GM04504 (cell line): ENCODE measurements around the gene RAP1GAP2.
A peak's percentile ranks its signal among the peaks of the same experiment; 100 is the strongest.
"Not testable (repeated sequence)": the region's sequence is repeated elsewhere in the genome, so short reads cannot be mapped to it uniquely, and the experiment has no call there.

ENCODE experiments used
- DNase-seq: peaks from one replicate; pipeline ENCODE4 v3.0.0-alpha.2; 2012; ENCODE audit warnings: low read depth

RAP1GAP2 gene

DNA sequence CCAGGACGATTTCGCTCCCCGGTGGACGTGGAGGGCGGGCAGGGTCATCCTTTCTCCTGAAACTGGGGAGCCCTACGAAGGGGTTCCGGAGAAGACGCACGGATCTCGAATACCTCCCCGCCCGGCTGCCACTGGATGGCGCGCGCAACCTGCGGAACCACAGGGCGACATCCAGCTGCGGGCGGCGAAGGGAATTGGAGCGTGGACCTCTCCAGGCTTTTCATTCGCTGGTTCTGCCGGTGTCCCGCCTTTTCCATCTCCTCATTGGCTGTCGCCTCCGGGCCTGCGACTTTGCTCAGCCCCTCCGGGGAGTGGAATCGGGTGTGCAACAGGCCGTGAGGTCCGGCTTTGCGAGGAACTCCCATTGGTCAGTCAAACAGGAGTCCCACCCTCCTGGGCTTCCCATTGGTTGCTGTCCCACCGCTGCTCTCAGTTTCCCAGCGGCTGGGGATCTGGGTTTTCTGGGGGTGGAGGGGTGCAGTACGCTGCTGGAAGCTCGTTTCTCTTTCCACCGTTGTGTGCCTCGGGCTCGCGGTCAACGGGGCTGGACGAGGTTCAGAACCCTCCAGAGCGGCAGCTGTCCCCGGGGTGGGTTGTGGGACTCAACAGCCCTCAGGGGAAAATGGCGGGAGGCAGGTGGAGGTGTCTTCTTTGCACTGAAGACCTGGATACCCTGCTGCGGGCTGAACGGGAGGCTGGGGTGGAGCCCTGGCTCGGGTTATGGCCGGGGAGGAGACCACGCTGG lies 252.7 kb downstream of the RAP1GAP2 start:
- DNase-seq: peak; percentile 95

DNA sequence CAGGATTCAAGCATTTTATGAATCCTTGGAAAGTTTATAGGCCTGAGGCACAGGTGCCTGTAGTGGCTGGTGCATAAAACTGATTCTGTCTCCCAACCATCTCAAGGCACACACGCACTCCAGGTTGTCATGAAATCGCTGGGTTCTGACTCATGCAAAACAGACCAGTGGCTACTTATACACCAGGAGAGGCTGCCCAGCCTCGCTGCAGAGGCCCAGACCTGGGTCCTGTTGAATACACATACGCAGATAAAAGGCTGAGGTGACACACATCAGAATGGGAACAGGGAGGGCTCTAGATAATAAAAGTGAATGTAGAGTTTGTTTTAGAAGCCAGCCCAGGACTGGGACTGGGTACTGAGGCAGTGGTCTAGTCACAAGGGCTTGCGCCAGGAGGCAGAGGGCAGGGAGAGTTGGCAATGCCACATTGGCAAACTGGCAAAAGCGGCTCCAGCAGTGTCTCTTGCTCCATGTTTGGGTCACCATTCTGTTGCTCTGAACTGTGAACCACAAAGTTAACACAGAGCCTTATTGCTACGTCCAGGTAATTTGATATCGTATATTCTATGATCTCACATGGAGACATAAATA lies 253.6 kb downstream of the RAP1GAP2 start:
- DNase-seq: no peak

DNA sequence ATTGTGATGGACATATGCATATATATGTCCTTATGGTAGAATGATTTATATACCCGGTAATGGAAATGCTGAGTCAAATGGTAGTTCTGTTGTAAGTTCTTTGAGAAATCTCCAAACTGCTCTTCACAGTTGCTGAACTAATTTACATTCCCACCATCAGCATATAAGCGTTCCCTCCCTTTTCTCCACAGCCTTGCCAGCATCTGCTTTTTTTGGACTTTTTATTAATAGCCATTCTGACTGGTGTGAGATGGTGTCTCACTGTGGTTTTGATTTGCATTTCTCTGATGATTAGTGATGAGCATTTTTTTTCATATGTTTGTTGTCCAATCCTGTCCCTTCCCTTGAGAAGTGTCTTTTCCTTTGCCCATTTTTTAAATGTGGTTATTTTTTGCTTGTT lies 258.6 kb downstream of the RAP1GAP2 start:
- not testable (repeated sequence) for DNase-seq

DNA sequence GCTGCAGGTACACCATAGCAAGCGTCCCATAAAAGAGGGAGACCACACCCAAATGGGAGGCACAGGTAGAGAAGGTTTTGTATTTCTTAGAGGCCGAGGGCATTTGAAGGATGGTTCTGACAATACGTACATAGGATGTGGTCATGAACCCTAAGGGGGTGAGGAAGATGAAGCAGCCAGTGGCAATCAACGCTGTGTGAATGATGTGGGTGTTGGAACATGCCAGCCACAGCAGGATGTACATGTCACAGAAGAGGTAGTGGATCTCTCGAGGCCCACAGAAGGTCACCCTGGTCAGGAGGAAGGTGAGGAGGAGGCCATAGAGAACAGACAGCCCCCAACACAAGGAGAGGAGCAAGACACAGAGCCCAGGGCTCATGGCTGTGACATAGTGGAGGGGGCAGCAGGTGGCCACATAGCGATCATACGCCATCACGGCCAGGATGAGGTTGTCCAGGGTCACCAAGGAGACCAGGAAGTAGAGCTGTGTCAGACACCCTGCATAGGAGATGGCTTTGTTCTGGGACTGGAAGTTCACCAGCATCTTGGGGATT lies 266.7 kb downstream of the RAP1GAP2 start:
- not testable (repeated sequence) for DNase-seq

DNA sequence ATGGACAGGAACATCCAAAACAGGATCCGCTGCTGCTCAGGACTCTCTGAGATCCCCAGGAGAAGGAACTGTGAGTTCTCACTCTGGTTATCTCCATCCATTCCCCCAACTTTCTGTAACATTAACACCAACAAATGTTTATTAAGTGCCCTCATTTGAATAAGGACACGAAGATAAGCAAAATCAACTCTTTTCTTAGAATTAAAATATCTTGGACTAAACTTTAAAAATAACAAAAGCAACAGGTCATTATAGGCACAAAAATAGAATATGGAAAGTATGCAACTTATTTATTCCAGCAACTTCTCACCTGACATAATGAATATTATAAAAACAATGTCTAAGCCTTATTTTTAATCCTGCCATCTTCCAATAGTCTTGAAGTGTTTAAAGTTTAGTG lies 267.3 kb downstream of the RAP1GAP2 start, which contains the start of gene OR1D5:
TSS of gene OR1D5 (minus strand) at position 101 of the 400 bp plus-strand sequence. CDS start at position 101, 0 bp downstream.
- not testable (repeated sequence) for DNase-seq

DNA sequence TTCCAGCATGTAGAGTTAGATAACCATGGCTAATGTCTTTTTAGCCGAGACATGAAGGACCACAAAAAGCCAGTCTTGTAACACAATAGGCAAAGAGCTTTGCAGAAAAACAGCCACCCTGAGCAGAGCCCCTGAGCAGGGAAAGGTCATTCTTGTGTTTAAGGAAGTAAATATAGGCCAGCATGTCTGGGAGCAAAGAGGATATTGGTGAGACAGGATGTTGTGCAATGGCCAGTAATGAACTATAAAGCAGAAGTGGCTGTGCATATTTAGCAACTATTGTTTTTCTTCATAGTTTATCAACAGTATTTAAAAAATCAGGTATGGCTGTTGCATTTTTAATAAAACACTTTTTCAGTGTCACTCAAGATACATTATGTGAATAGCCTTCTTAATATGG lies 269.0 kb downstream of the RAP1GAP2 start:
- not testable (repeated sequence) for DNase-seq

DNA sequence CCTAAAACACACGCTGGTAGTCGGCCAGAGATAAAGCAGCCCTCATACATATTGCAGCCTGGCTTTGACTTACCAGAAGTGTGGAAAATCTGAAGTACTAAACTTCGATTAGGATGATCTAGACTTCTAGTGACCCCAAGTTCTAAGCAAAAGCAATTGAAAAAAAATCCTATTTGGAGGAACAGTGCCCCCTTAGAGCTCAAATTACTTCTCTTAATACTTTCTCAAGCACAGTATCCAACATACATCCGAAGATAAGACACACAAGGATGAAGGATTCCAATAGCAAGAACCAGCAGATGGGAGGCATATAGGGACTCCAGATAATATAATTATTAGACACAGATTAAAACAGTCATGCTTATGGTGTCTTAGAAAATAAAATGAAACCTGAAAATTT lies 277.6 kb downstream of the RAP1GAP2 start:
- not testable (repeated sequence) for DNase-seq
